Stimulated activated CD8-positive, alpha-beta memory T cell treated with anti-CD3 and anti-CD28 coated beads, Interleukin-15, amount 100 ng/mL, for 4 hours (primary cell): ENCODE measurements around the gene MPV17L2.

Experiments used
- DNase-seq, 2 donors: peaks; one replicate each; pipeline ENCODE4 v3.0.0-alpha.2; 2020; ENCODE audit warnings: low read depth in 2 of 2

Gene MPV17L2

DNA sequence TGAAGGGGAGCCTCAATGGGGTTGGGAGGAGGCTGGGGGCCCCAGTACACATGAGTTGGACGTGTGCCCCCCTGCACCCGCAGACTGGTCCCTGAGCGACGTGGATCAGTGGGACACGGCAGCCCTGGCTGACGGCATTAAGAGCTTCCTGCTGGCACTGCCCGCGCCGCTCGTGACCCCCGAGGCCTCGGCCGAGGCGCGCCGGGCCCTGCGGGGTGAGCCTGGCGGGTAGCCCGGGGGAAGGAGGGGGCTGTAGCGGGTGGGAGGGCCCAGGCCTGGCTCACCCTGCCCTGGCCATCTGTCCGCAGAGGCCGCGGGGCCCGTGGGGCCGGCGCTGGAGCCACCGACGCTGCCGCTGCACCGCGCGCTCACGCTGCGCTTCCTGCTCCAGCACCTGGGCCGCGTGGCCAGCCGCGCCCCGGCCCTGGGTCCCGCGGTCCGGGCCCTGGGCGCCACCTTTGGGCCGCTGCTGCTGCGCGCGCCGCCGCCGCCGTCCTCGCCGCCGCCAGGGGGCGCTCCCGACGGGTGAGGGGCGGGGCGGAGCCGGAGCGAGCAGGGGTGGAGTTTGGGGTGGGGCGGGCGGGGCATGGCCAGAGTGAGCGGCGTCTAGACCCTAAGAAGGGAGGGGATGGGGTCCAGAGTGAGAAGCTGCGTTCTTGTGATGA is 31.9 kb upstream of the MPV17L2 start:
- DNase-seq: peak; percentile 30 to 50

DNA sequence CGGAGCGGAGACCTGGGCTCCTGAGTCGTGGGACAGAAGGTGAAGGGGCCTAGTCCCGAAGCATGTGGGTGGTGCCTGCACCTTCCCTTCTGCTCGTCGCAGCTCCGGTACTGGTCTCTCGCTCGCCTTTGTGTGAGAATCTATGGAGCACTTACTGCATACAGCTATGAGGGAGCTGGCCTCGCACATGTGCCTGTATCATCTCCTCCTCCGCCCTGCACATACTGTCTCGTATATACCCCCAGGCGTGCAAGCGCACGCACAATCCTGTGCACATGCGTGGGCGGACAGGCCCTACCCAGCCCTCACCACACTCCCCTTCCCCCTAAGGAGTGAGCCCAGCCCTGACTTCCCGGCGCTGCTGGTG is 31.4 kb upstream of the MPV17L2 start:
- DNase-seq: no peak

DNA sequence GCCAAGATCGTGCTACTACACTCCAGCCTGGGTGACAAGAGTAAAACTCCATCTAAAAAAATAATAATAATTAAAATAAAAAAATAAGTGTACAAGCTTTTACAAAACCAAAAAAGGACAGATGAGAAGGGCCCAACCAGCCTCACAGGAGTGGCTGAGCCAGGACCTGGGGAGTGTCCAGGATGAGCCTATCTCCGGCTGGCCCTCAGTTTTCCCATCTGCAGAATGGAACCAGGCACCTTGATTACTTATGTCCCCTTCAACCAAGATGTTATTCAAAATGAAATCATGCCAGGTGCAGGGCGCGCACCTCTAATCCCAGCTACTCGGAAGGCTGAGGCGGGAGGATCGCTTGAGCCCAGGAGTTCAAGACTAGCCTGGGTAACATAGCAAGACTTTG is 28.9 kb upstream of the MPV17L2 start:
- DNase-seq: no peak

DNA sequence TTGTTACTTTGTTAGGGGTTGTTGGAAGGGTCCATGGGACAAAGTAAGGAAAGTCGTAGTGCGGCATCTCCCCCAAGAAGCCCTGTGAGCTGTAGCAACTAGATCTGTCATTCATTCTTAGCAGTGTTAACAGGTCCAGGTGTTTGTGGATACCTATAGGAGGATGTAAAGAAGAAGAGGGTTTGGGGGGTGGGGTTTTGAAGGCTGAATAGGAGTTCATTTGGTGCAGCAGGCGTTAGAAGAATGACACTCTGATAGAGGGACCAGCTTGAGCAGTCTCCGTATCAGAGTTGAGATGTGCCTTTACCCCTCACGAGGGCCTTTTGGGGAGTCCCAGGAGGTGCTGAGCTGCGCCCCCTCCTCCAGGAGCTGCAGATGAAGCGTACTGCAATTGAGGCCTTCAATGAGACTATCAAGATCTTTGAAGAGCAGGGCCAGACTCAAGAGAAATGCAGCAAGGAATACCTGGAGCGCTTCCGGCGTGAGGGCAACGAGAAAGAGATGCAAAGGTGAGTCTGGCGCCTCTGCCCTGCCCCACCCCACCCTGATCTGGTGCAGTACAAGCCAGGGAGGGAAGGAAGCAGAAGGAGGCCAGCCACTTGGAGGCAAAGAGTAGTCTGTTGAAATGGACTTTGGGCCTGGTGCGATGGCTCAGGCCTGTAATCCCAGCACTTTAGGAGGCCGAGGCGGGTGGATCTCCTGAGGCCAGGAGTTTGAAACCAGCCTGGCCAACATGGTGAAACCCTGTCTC is 27.0 kb upstream of the MPV17L2 start:
- DNase-seq: no peak

DNA sequence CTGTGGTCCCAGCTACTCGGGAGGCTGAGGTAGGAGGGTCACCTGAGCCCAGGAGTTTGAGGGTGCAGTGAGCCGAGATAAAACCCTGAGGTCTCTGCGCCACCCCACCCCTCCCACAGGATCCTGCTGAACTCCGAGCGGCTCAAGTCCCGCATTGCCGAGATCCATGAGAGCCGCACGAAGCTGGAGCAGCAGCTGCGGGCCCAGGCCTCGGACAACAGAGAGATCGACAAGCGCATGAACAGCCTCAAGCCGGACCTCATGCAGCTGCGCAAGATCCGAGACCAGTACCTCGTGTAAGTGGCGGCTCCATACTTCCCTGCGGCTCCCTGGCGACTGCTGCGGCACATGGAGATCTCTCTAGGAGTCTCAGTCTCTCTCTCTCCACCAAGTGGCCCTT is 26.0 kb upstream of the MPV17L2 start:
- DNase-seq: no peak

DNA sequence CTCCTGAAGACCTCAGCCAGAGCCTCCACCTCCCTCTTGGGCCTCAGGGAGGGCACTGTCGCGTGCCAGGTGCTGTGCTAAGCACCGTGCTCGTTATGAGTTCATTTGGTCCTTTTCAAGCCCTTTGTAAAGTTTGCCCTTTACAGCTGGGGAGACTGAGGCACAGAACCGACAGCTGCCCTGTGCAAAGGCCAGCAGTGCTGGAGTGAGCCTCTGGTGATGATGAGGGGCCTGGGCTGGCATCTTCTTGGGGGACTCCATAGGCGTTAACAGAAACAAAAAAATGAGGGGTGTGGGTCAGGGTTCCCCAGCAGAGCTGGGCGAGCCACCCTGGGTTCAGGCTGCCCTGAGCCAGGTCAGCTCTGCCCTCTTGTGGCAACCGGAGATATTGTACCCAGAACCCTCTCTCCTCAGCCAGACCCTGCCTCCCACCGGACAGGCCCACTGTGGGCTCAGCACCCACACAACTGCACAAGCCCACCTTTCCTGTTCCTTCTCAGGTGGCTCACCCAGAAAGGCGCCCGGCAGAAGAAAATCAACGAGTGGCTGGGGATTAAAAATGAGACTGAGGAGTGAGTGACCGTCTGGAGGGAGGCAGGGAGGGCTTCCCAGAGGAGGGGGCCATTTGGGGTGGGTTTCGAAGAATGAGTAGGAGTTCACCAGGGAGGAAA is 24.9 kb upstream of the MPV17L2 start:
- DNase-seq: no peak

DNA sequence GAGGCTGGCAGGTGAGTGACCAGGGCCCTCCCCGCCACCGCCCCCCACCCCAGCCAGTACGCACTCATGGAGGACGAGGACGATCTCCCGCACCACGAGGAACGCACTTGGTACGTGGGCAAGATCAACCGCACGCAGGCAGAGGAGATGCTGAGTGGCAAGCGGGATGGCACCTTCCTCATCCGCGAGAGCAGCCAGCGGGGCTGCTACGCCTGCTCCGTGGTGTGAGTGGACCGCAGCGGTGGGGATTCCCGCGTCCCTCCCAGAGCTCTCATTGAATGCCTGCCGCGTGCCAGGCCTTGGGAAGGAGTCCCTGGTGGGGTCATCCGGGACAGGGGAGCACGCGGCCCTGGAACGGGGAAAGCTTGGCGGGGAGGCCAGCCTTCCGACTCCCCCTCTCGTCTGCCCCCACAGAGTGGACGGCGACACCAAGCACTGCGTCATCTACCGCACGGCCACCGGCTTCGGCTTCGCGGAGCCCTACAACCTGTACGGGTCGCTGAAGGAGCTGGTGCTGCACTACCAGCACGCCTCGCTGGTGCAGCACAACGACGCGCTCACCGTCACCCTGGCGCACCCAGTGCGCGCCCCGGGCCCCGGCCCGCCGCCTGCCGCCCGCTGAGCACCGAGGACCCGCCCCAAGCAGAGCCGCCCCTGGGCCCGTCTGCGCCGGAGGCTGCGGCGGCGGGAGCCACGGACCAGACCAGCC is 24.2 kb upstream of the MPV17L2 start:
- DNase-seq: no peak

DNA sequence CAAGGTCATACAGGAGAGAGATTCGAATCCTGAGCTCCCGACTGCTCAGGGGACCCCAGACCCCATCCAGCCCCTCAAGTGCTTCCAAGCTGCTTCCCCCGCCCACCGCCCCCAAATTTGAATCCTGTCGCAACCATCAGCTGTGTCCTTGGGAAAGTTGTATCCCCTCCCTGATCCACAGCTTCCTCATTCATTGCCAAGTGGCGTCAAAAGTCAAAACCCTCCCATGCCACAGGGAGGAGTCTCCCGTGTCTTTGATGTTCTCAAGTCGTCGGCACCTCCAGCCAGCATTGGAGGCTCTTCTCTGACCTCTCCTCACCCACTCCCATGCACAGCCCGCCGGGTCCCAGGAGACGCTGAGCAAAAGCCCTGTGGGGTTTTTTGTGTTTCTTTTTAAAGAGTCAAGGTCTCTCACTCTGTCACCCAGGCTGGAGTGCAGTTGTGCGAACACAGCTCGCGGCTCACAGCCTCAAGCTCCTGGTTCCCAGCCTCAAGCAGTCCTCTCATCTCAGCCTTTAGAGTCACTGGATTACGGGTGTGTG is 22.2 kb upstream of the MPV17L2 start:
- DNase-seq: no peak

DNA sequence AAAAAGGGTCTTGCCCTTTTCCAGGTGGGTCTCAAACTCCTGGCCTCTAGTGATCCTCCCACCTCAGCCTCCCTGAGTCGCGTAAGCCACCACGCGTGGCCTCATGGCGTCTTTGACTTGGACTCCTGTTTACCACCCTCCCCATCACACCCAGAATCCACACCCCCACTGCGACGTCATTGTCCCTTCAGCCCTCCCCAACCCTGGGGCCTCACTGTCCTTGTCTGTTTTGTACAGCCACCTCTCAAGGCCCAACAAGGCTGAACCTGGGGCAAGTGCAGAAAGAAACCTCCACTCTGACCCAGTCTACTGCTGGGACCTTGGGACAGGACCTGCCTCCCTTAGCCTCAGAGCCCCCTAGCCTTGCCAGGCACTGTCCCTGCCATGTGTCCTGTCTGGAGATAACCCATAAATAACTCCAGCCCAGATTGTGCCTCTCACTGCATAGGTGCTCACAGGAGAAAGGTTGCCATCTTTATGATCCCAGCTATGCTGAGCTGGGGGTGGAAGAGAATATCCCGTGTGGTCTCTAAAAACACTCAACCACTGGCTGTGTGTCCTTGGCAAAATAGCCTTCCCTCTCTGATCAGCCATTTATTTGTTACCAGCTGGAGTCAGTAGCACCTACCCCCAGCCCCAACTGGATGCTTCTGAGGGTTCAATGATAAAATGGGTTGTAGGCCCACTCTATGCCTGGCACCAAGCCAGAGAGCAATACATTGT is 21.3 kb upstream of the MPV17L2 start:
- no peak for DNase-seq

DNA sequence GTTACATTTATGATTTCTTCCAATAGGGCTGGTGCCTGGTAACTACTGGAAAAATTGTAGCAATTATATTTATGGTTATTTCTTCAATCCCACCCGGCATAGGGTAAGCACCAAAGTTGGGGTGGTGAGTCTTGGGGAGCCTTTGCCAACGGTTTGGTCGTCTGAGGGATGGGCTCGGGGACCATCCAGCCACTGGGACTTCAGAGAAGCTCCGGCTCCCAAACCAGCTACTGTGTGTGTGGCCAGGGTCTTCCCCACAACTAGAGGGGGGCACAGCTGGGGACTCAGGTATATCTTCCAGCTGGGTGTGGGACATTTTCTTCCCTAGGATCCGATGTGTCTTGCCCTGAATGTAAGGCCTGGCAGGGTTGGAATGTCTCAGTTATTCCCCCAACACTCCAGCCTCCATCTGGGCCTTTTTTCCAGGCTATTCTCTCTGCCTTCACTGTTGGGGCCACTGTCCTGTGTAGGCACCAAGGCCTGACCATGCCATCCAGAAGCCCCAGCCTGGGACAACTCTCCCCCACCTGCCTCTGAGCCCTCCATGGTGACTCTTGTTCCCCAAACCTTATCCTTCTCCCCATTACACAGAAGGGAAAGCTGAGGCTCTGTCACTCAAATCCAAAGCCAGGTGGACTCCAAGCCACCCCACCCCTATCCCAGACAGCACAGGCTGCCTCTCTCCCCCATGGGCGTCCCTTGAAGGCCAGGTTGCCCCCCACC is 20.5 kb upstream of the MPV17L2 start:
- no peak for DNase-seq

DNA sequence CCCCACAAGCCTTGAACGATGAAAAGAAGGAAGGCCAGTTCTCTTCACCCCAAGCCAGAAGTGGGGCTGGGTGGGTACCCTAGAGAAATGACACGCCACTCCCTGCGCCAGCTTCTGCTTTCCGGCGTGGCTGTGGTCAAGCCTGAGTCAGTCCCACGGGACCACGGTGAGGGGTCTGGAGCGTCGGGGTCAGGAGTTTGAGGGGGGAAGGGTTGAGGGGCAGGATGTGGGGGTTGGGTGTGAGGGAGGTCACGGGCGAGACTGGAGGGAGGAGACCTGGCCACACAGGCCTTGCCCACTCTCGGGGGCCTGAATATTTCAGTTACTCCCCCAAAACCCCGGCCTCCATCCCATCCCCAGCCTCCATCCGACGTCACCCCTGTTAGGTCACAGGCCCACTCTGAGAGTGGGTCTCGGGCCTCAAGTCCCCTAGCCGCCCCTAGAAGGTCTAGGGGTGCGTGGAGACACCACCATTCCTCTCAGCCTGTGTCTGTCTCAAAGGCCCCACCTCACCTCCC is 19.9 kb upstream of the MPV17L2 start:
- no peak for DNase-seq

DNA sequence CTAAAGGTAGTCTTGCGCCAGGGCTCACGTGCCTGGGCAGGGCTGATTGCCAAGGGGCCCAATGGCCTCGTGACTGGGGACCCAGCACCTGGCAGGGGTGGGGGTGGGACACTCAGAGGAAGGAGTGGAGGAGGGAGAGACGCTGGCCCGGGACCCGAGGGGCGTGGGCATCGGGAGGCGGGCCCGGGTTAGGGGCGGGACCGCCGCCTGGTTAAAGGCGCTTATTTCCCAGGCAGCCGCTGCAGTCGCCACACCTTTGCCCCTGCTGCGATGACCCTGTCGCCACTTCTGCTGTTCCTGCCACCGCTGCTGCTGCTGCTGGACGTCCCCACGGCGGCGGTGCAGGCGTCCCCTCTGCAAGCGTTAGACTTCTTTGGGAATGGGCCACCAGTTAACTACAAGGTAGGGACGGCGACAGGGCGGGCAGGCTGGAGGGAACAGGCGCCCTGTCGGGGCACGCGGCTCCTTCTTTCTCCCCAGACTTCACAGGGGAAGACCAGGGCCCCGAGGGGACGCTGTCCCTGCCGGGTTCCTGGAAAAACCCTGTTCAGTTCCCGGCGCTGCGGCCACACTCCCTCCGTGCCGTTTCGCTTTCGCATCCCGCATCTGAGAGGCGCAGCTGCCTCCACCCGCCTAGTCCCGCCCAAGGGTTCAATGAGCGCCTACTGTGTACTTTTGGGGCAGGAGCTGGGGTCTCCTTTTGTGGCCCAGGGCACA is 19.3 kb upstream of the MPV17L2 start, which contains the start of gene IFI30:
Gene IFI30, plus strand, starts transcription at position 242 of the 717 bp plus-strand sequence. Its CDS starts 29 bp downstream, at position 271.
- peak in 1 of 2 donors; percentile 38 for DNase-seq

DNA sequence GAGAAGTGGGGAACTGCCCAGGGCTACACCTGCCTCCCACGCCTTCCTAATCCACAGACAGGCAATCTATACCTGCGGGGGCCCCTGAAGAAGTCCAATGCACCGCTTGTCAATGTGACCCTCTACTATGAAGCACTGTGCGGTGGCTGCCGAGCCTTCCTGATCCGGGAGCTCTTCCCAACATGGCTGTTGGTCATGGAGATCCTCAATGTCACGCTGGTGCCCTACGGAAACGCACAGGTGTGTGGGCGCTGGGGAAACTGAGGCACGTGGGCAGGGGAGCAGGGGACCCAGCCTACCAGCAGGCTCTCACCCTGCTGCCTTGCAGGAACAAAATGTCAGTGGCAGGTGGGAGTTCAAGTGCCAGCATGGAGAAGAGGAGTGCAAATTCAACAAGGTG is 18.0 kb upstream of the MPV17L2 start:
- no peak for DNase-seq

DNA sequence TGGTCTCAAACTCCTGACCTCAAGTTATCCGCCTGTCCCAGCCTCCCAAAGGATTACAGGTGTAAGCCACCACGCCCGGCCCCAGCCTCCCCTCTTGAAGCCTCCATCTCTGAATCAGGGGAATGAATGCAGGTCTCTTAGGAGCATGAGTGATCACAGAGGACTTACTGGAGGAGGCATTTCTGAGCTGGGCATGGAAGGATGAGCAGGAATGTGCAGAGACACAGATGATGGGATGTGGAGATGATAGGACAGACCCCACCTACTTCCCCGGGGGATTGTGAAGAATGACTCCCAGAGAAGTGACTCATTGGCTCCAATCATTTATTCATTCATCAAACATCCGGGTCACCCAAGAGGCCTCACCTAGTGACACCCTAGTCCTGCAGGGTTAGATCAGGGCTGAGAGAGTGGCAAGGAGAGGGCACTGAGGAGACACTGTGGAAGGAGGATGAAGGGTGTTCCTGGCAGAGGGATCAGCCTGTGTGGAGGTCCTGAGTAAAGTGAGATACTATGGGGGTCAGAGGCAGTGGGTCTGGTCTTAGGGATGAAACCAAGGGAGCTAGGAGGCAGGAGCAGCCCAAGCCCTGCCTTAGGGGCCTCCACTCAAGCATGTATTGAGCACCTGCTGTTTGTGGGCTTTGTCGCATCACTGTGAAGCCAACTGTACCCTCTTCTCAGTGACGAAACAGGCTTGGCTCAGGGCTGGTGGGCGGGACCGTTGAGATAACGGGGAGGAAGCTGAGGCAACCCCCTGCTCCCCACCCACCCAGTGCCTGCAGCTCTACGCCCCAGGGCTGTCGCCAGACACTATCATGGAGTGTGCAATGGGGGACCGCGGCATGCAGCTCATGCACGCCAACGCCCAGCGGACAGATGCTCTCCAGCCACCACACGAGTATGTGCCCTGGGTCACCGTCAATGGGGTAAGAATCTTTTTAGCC is 16.4 kb upstream of the MPV17L2 start:
- DNase-seq: no peak

DNA sequence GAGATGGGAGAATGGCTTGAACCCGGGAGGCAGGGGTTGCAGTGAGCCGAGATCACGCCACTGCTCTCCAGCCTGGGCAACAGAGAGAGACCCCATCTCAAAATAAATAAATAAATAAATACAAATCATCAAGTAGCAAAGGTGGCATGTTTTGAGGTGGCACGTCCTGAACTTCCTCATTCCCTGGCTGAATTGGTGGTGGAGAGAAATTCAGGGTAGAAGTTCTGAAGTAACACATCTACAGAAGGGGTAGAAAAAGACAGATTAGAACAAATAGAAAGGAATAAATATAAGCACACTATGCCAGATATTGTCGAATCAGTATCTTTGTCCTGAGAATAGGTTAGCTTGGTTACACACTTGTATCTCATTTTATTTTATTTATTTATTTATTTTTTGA is 13.1 kb upstream of the MPV17L2 start:
- DNase-seq: no peak

DNA sequence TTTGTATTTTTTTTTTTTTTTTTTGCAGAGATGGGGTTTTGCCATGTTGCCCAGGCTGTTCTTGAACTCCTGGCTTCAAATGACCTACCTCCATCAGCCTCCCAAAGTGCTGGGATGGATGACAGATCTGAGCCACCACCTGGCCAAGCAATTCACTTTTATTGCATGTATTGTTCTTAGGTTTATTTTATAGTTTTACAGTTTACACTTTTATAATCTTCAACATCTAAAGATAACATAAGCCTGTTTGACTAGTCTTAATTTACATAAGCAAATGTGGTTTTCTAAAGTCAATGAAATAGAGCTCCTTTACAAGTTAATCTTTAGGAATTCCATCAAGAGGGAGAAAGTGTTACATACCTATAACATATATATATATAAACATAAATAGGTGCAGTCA is 9.5 kb upstream of the MPV17L2 start:
- no peak for DNase-seq

DNA sequence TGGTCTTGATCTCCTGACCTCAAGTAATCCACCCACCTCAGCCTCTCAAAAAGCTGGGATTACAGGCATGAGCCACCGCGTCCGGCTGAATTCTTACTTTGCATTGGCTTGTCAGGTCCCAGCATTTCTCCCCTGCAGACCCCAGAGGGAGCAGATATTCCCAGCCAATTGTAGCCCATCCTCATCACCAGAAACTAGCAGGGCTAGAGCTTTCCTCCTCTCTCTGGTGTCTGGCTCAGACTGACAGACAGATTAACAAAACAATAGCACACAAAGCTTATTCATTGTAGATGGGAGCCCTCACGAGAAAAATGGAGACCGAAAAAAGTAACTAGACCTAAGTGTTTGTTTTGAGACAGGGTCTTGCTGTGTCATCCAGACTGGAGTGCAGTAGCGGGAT is 7.5 kb upstream of the MPV17L2 start:
- DNase-seq: no peak

DNA sequence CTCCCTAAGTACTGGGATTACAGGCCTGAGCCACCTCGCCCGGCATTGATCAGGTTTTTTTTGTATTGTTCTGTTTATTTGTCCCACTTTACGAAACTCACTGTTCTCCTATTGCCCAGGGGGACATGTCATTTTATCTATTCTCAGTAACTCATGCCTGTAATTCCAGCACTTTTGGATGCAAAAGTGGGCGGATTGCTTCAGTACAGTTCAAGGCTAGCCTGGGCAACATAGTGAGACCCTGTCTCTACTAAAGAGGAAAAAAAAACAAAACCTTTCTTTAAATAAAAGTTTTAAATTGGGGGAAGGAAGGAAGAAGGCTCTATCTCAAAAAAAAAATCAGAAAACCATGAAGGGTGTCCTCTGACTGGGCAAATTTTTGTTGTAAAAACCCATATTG is 2.7 kb upstream of the MPV17L2 start:
- DNase-seq: no peak

DNA sequence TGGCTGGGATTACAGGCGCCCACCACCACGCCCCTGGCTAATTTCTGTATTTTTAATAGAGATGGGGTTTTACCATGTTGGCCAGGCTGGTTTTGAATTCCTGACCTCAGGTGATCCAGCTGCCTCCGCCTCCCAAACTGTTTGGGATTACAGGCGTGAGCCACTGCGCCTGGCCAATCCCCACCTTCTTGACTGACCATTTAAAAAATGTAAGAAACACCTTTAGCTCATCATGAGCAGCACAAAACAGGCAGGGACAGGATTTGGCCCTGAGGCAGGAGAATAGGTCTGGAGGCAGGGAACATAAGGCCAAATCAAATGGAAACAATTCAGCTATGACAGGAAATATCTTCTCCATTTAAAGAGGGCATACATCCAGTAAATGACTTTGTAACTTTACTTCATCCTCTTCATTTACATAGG is 1.4 kb upstream of the MPV17L2 start:
- DNase-seq: no peak
